Measurements from ENCODE around the gene TRIP10.

The TRIP10 gene

DNA sequence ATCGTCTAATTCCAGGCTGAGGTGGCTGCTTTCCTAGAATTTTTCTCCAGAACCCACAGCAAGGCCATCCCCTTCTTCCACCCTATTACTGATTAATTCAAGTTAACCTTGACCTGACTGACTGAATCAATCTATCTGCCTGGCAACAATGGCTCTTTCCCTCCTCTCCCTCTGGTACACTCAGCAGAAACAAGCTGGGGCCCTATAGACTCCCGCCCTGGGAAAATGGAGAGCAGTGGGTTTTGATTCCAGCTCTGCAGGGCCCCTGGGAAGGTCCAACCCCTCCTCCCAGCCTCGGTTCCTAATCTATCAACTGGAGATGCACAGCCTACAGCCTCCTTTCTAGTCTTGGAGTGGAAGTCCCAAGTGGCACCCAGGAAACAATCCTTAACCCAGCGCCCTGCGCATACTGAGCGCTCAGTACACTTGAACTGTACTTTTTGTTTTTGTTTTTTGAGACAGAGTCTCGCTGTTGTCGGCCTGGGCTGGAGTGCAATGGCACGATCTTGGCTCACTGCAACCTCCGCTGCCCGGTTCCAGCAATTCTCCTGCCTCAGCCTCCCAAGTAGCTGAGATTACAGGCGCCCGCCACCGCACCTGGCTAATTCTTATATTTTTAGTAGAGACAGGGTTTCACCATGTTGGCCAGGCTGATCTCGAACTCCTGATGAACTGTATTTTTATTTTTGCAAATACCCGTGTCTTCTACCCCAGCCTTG lies 13.8 kb upstream of the TRIP10 start:
- Histone ChIP-seq H3K27ac (no peak overlapping the region), H3K4me3 (no peak overlapping the region)
- DNase-seq (ENCODE audit: low spot score): no peak
- TF ChIP-seq, protein P1, sequence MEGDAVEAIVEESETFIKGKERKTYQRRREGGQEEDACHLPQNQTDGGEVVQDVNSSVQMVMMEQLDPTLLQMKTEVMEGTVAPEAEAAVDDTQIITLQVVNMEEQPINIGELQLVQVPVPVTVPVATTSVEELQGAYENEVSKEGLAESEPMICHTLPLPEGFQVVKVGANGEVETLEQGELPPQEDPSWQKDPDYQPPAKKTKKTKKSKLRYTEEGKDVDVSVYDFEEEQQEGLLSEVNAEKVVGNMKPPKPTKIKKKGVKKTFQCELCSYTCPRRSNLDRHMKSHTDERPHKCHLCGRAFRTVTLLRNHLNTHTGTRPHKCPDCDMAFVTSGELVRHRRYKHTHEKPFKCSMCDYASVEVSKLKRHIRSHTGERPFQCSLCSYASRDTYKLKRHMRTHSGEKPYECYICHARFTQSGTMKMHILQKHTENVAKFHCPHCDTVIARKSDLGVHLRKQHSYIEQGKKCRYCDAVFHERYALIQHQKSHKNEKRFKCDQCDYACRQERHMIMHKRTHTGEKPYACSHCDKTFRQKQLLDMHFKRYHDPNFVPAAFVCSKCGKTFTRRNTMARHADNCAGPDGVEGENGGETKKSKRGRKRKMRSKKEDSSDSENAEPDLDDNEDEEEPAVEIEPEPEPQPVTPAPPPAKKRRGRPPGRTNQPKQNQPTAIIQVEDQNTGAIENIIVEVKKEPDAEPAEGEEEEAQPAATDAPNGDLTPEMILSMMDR (IDR thresholded peaks at IDR 0.05): no peak

DNA sequence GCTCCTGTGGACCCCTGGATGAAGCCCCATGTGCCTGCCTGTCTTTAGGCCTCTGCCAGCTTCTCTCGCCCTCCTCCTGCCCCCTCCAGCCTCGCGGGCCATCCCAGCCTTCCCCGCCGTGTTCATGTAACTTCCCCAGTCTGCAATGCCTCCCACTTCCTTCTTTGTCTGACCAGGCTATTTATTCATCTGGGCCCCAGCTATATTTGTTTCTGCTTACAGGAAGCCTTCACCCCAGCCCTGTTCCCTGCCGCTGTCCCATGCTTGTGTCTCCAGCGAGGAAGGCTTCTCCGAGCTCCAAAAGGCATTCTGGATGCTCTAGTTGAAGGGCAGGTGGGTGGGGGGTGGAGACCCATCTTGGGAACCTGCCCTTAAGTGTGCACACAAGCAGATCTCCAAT lies 11.1 kb upstream of the TRIP10 start:
- Histone ChIP-seq H3K4me3 (no peak overlapping the region), H3K27ac (peak overlapping the region in 1 of 2 donors; percentile 16)
- DNase-seq (ENCODE audit: low spot score): no peak
- TF ChIP-seq, protein P1 (IDR thresholded peaks at IDR 0.05): no peak

DNA sequence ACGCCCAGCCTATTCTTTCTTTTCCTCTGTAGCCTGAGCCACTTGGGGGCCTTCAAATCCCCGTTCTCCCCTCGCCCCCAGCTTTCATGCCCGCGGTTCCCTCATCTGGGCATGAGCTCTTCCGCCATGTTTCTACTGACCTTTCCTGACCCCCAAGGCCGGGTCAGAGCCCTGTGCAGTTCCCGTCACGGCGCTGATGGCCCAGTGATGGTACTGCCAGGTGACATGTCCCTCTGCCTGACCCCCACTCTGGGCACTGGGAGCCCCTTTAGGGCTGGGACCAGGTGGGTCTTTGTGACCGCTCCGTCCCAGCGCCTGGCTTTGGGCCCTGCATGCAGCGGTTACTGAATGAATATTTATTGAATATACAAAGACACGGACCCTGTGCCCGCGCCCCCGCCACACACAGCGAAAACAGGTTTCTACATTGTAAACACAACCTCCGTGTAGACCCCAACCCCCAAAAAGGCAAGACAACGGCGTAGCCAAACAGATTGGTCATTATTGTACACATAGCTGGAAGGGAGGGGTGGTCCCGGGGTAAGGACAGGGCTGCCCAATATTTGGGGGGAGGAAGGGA lies 9.8 kb upstream of the TRIP10 start:
- H3K27ac ChIP-seq: peak overlapping the region in 1 of 2 donors; percentile 41
- no peak overlapping the region for H3K4me3 ChIP-seq
- no peak for DNase-seq (ENCODE audit: low spot score)
- TF ChIP-seq, protein P1 (IDR thresholded peaks at IDR 0.05): no peak

DNA sequence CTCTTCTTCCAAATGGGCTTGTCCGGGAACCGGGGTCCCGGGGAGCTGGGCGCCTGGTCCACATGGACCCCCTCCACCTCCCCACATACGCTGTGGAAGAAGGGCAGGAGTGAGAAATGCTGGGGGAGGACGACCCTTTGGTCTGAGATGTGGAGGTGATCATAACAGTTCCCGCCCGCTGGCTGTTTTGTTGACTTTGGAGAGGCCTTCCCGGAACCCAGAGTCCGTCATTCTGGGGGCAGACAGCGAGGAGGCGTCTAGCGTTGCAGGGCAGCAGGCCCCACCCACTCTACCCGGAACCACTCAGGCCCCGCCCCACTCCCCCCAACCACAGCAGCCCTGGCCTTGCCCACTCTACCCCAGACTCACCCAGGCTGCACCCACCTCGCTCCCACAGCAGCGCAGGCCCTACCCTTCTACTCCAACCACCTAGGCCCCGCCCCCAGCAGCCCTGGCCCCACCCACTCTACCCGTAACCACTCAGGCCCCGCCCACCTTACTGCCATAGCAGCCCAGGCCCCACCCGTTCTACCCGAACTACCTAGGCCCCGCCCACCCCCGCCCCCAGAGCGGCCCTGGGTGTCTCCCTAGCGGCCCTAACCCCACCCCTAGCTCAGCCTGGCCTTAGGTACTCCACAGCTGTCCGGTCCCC lies 9.2 kb upstream of the TRIP10 start:
- TF ChIP-seq, protein P1 (IDR thresholded peaks at IDR 0.05): no peak
- peak overlapping the region in 1 of 2 donors; percentile 41 for H3K27ac ChIP-seq
- DNase-seq (ENCODE audit: low spot score): no peak
- no peak overlapping the region for H3K4me3 ChIP-seq

DNA sequence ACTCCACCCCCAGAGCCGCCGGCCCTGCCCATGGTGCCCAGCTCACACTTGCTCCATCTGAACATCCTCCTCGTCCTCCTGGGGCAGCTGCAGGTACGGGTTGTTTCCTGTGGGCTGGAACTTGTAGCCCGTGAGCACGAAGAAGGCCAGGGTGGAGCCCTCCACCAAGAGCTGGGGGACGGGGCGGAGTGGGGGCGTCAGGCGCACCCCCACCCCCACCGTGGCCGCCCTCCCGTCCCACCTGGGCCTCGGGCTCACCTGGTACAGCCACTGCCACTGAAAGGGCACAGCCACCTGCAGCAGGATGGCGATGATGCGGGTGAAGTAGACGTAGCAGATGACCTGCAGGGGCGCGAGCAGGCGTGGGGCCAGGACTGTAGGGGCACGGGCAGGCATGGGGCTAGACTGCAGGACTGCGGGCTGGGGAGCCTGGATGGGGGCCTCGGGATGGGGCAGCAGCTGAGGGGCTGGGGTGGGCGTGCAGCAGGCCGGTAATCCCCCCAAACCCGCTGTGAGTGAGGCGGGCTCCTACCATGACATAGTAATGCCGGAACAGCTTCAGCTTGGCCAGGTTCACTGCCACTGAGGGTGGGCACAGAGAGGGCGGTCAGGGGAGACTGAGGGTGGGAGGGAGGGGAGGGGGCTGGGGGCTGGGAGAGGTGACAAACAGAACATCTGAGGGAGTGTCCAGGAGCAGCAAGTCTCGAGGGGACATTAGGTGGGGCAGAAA lies 8.4 kb upstream of the TRIP10 start:
- H3K27ac ChIP-seq: no peak overlapping the region
- TF ChIP-seq, protein P1 (IDR thresholded peaks at IDR 0.05): no peak
- no peak overlapping the region for H3K4me3 ChIP-seq
- DNase-seq (ENCODE audit: low spot score): no peak

DNA sequence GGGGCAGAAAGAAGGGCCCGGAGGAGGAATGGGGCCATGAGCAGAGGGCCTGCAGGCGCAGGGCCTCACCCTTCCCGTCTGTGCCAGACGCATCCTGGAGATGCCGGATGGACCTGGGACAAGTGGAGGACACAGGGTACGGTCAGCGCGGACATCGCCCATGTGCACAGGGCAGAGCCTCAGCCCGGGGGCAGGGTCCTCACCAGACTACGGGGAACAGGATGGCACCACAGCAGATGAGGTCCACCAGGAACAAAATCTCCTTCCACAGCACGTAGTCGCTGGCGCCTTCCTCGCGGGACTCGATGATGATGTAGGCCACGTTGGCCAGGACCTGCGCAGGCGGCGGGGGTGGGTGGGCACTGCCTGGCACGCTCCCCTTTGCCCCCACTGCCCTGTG lies 7.7 kb upstream of the TRIP10 start:
- H3K27ac ChIP-seq: no peak overlapping the region
- TF ChIP-seq, protein P1 (IDR thresholded peaks at IDR 0.05): no peak
- H3K4me3 ChIP-seq: no peak overlapping the region
- DNase-seq (ENCODE audit: low spot score): no peak

Data from coronary artery (tissue), 2 donors.